SK-N-MC (cell line): Measurements from ENCODE around the gene SEMA4D.

Source experiments
- EZH2 ChIP-seq: fragments of 200-600 bp; sonication (generic); IDR thresholded peaks from one replicate; pipeline ENCODE4 v1.6.1; 2017; ENCODE audit warnings: antibody characterized with exemption
- FOXP2 ChIP-seq: optimal IDR thresholded peaks from 2 replicates; pipeline ENCODE3; 2011; ENCODE audit warnings: mild to moderate bottlenecking, moderate library complexity; ENCODE audit not compliant: insufficient read depth; ENCODE audit errors: extremely low read length, control extremely low read depth
- POLR2AphosphoS5 ChIP-seq: IDR thresholded peaks from 2 replicates; pipeline ENCODE4 v1.6.1; 2012; ENCODE audit warnings: mild to moderate bottlenecking, low read depth, low read length, borderline replicate concordance

- no peak for TF ChIP-seq POLR2AphosphoS5
- no peak for TF ChIP-seq EZH2
- no peak for TF ChIP-seq FOXP2
These were observed 137.4 kb downstream of the SEMA4D start for GRCh38 chr9:89360465-89360864.
